Peyer's patch (tissue), 4 donors: ENCODE data around the gene AGAP3.
"Not testable (repeated sequence)": the region's sequence is repeated elsewhere in the genome, so short reads cannot be mapped to it uniquely, and the experiment has no call there.

ENCODE experiments used
- CTCF ChIP-seq, 6 experiments: fragments of 450-650 bp in 4 of 6; fragments of 200-600 bp in 2 of 6; sonication (generic) in 1 of 6; IDR thresholded peaks; one replicate each; pipeline ENCODE4 v1.5.1; 2017 to 2019; ENCODE audit warnings: antibody characterized with exemption in 6 of 6, mild to moderate bottlenecking in 3 of 6, moderate library complexity in 1 of 6
- POLR2A ChIP-seq, 2 donors: fragments of 450-650 bp; IDR thresholded peaks; one replicate each; pipeline ENCODE4 v1.5.1; 2017; ENCODE audit warnings: antibody characterized with exemption in 2 of 2, mild to moderate bottlenecking in 2 of 2, moderate library complexity in 2 of 2

- not testable (repeated sequence) for TF ChIP-seq POLR2A, CTCF (IDR thresholded peaks at IDR 0.05)
Measured at GRCh38 chr7:151043449-151043848, 42.8 kb upstream of the AGAP3 start.
